Activated T-helper 2 cell treated with anti-CD3 and anti-CD28 coated beads, Interferon-gamma antibody, Interleukin-2, Interleukin-4, amounts not matched to agents 10 μg/mL and 5 μg/mL and 100 μg/mL, durations not matched to agents 14 hours and 24 hours and 36 hours (primary cell): Measurements from ENCODE around the gene MAGED1. TPM values are rescaled to one million over a fixed set of nuclear protein-coding genes. Genes with fewer than 3 reads are reported as not detected.

Experiments used
- DNase-seq: peaks from one replicate; pipeline ENCODE4 v3.0.0; 2021; ENCODE audit warnings: low spot score
- H3K27ac Mint-ChIP-seq: one replicate; pipeline ENCODE4 v1.8.0; 2021; ENCODE audit warnings: mixed read lengths
- H3K27me3 Mint-ChIP-seq: one replicate; pipeline ENCODE4 v1.8.0; 2021; ENCODE audit warnings: low read depth, mixed read lengths
- H3K36me3 Mint-ChIP-seq: one replicate; pipeline ENCODE4 v1.8.0; 2021; ENCODE audit warnings: low read depth, mixed read lengths
- H3K4me1 Mint-ChIP-seq: one replicate; pipeline ENCODE4 v1.8.0; 2021; ENCODE audit warnings: low read depth, mixed read lengths
- H3K4me3 Mint-ChIP-seq: one replicate; pipeline ENCODE4 v1.8.0; 2021; ENCODE audit warnings: low read depth, mild to moderate bottlenecking, moderate library complexity, mixed read lengths
- H3K9me3 Mint-ChIP-seq: one replicate; pipeline ENCODE4 v1.8.0; 2021; ENCODE audit warnings: mixed read lengths
- intact Hi-C: fragments of 100-400 bp; cut with micrococcal nuclease; formaldehyde crosslinking; loops from one replicate; pipeline ENCODE4 v1.15.1; 2023
- total RNA-seq: library from RNA; stranded (reverse); gene quantifications from 2 replicates; pipeline ENCODE4 v1.2.3, GENCODE V29; 2022

Gene MAGED1
- 45.5 and 46.5 TPM in 2 replicates for total RNA-seq

- Mint-ChIP-seq H3K4me1 (peaks cover 25% of the 10 kb centered on the region), H3K36me3 (peaks cover 21% of the 10 kb centered on the region), H3K27ac (peak within 1 kb of the TSS; percentile 91), H3K27me3 (no peaks in the 10 kb centered on the region), H3K4me3 (peak within 1 kb of the TSS; percentile 96), H3K9me3 (no peaks in the 10 kb centered on the region)
- DNase-seq, result peak; percentile 75
- intact Hi-C loops, result loop anchor here (1.0 to 10.0 kb wide), 2 partner anchors 88 to 150 kb away; partner anchors contain the start of gene GSPT2
Observed at GRCh38 chrX:51892921-51893745, at the start of gene MAGED1. TSS of gene MAGED1 (plus strand) at chrX:51893623. CDS start at chrX:51894305, 682 bp downstream.

GRCh38 chrX:51847463-51847862, 46.0 kb upstream of the MAGED1 start:
- intact Hi-C loops, result no loop called here
- Mint-ChIP-seq H3K27me3 (no peaks in the 10 kb centered on the region), H3K36me3 (peaks cover 23% of the 10 kb centered on the region), H3K4me3 (no peak overlapping the region), H3K9me3 (no peaks in the 10 kb centered on the region), H3K4me1 (peaks cover 2% of the 10 kb centered on the region), H3K27ac (no peak overlapping the region)
- no peak for DNase-seq

GRCh38 chrX:51851507-51852085, 41.8 kb upstream of the MAGED1 start:
- Mint-ChIP-seq H3K27me3 (no peaks in the 10 kb centered on the region), H3K9me3 (peaks cover 20% of the 10 kb centered on the region), H3K36me3 (peaks cover 50% of the 10 kb centered on the region), H3K4me3 (no peak overlapping the region), H3K4me1 (peaks cover 2% of the 10 kb centered on the region), H3K27ac (no peak overlapping the region)
- no peak for DNase-seq
- intact Hi-C loops, result no loop called here

- DNase-seq, result no peak
- Mint-ChIP-seq H3K9me3 (peaks cover 24% of the 10 kb centered on the region), H3K4me3 (no peak overlapping the region), H3K27ac (no peak overlapping the region), H3K36me3 (peaks cover 53% of the 10 kb centered on the region), H3K4me1 (peaks cover 2% of the 10 kb centered on the region), H3K27me3 (no peaks in the 10 kb centered on the region)
- intact Hi-C loops, result no loop called here
Observed at GRCh38 chrX:51852096-51852495, 41.3 kb upstream of the MAGED1 start.

GRCh38 chrX:51852621-51853020, 40.8 kb upstream of the MAGED1 start:
- no peak overlapping the region for H3K4me3 Mint-ChIP-seq
- no peaks in the 10 kb centered on the region for H3K27me3 Mint-ChIP-seq
- peaks cover 2% of the 10 kb centered on the region for H3K4me1 Mint-ChIP-seq
- H3K27ac Mint-ChIP-seq, result no peak overlapping the region
- intact Hi-C loops, result no loop called here
- DNase-seq, result no peak
- peaks cover 55% of the 10 kb centered on the region for H3K36me3 Mint-ChIP-seq
- peaks cover 30% of the 10 kb centered on the region for H3K9me3 Mint-ChIP-seq

- Mint-ChIP-seq H3K27ac (no peak overlapping the region), H3K36me3 (peaks cover 58% of the 10 kb centered on the region), H3K27me3 (no peaks in the 10 kb centered on the region), H3K4me3 (no peak overlapping the region), H3K9me3 (peaks cover 34% of the 10 kb centered on the region), H3K4me1 (peaks cover 2% of the 10 kb centered on the region)
- intact Hi-C loops, result no loop called here
- DNase-seq, result no peak
Observed at GRCh38 chrX:51853251-51853650, 40.2 kb upstream of the MAGED1 start.

- H3K27ac Mint-ChIP-seq, result no peak overlapping the region
- H3K4me1 Mint-ChIP-seq, result peaks cover 2% of the 10 kb centered on the region
- intact Hi-C loops, result no loop called here
- no peaks in the 10 kb centered on the region for H3K27me3 Mint-ChIP-seq
- no peak overlapping the region for H3K4me3 Mint-ChIP-seq
- DNase-seq, result no peak
- peaks cover 34% of the 10 kb centered on the region for H3K9me3 Mint-ChIP-seq
- peaks cover 60% of the 10 kb centered on the region for H3K36me3 Mint-ChIP-seq
Observed at GRCh38 chrX:51855698-51856097, 37.7 kb upstream of the MAGED1 start.

- H3K9me3 Mint-ChIP-seq, result peaks cover 34% of the 10 kb centered on the region
- no peak overlapping the region for H3K27ac Mint-ChIP-seq
- H3K27me3 Mint-ChIP-seq, result no peaks in the 10 kb centered on the region
- no peak overlapping the region for H3K4me3 Mint-ChIP-seq
- DNase-seq, result no peak
- H3K4me1 Mint-ChIP-seq, result no peaks in the 10 kb centered on the region
- H3K36me3 Mint-ChIP-seq, result peaks cover 56% of the 10 kb centered on the region
- intact Hi-C loops, result no loop called here
Observed at GRCh38 chrX:51857159-51857733, 36.2 kb upstream of the MAGED1 start.

GRCh38 chrX:51860679-51861078, 32.7 kb upstream of the MAGED1 start:
- Mint-ChIP-seq H3K27ac (no peak overlapping the region), H3K9me3 (peaks cover 33% of the 10 kb centered on the region), H3K4me1 (peaks cover 8% of the 10 kb centered on the region), H3K36me3 (peaks cover 39% of the 10 kb centered on the region), H3K27me3 (no peaks in the 10 kb centered on the region), H3K4me3 (no peak overlapping the region)
- intact Hi-C loops, result loop anchor here (5.0 kb wide), 1 partner anchor 218 kb away; no protein-coding TSS in a partner anchor
- no peak for DNase-seq

GRCh38 chrX:51862920-51863319, 30.5 kb upstream of the MAGED1 start:
- intact Hi-C loops, result loop anchor here (5.0 kb wide), 1 partner anchor 221 kb away; no protein-coding TSS in a partner anchor
- no peaks in the 10 kb centered on the region for H3K27me3 Mint-ChIP-seq
- H3K27ac Mint-ChIP-seq, result no peak overlapping the region
- H3K9me3 Mint-ChIP-seq, result peaks cover 11% of the 10 kb centered on the region
- peaks cover 25% of the 10 kb centered on the region for H3K36me3 Mint-ChIP-seq
- H3K4me3 Mint-ChIP-seq, result no peak overlapping the region
- DNase-seq, result no peak
- peaks cover 8% of the 10 kb centered on the region for H3K4me1 Mint-ChIP-seq

GRCh38 chrX:51866210-51866609, 27.2 kb upstream of the MAGED1 start:
- H3K4me1 Mint-ChIP-seq, result peaks cover 8% of the 10 kb centered on the region

GRCh38 chrX:51867626-51868025, 25.8 kb upstream of the MAGED1 start:
- intact Hi-C loops, result no loop called here
- H3K4me3 Mint-ChIP-seq, result no peak overlapping the region
- H3K4me1 Mint-ChIP-seq, result peaks cover 8% of the 10 kb centered on the region
- H3K36me3 Mint-ChIP-seq, result peaks cover 27% of the 10 kb centered on the region
- no peak overlapping the region for H3K27ac Mint-ChIP-seq
- H3K27me3 Mint-ChIP-seq, result no peaks in the 10 kb centered on the region
- peaks cover 10% of the 10 kb centered on the region for H3K9me3 Mint-ChIP-seq
- no peak for DNase-seq

More at GRCh38 chrX:51866210-51866609, 27.2 kb upstream of the MAGED1 start:
- Mint-ChIP-seq H3K36me3 (peaks cover 27% of the 10 kb centered on the region), H3K27ac (no peak overlapping the region), H3K27me3 (no peaks in the 10 kb centered on the region), H3K9me3 (peaks cover 10% of the 10 kb centered on the region), H3K4me3 (no peak overlapping the region)
- DNase-seq, result no peak
- intact Hi-C loops, result no loop called here

- no peaks in the 10 kb centered on the region for H3K4me1 Mint-ChIP-seq
- H3K27me3 Mint-ChIP-seq, result no peaks in the 10 kb centered on the region
- intact Hi-C loops, result no loop called here
- no peak overlapping the region for H3K4me3 Mint-ChIP-seq
- no peak for DNase-seq
- H3K9me3 Mint-ChIP-seq, result no peaks in the 10 kb centered on the region
- no peak overlapping the region for H3K27ac Mint-ChIP-seq
- H3K36me3 Mint-ChIP-seq, result peaks cover 21% of the 10 kb centered on the region
Observed at GRCh38 chrX:51870354-51870753, 23.1 kb upstream of the MAGED1 start.
